ENCODE measurements around the gene RFNG.
"Not testable (repeated sequence)": the region's sequence is repeated elsewhere in the genome, so short reads cannot be mapped to it uniquely, and the experiment has no call there.

Gene RFNG

DNA sequence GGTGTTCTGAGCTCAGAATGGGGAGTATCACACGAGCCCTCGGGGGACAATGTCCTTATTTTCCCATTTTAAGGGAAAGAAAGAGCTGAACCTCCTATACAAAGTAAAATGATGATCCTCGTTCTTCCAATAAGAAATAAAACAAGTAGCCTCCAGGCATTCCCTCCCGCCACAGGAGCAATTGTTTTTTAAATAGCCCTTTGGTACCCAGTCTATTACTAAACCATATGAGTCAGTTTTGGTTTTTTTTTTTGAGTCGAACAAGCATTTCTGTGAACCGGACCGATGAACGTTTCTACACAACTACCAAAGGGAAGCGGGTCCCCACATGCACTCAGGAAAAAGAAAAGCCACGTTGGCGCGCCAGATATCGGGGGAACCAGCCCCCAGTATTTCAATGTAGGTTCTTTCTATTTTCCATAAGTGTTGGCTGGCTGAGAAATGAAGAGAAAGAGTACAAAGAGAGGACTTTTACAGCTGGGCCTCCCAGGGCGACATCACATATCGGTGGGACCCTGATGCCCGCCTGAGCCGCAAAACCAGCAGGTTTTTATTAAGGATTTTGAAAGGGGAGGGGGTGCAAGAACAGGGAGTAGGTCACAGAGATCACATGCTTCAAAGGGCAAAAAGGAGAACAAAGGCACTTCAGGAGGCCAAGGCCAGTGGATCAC lies 10.3 kb downstream of the RFNG start:
- DNase-seq = no peak

GRCh38 chr17:82039695-82040299 lies 11.8 kb downstream of the RFNG start:
- no peak for DNase-seq

DNA sequence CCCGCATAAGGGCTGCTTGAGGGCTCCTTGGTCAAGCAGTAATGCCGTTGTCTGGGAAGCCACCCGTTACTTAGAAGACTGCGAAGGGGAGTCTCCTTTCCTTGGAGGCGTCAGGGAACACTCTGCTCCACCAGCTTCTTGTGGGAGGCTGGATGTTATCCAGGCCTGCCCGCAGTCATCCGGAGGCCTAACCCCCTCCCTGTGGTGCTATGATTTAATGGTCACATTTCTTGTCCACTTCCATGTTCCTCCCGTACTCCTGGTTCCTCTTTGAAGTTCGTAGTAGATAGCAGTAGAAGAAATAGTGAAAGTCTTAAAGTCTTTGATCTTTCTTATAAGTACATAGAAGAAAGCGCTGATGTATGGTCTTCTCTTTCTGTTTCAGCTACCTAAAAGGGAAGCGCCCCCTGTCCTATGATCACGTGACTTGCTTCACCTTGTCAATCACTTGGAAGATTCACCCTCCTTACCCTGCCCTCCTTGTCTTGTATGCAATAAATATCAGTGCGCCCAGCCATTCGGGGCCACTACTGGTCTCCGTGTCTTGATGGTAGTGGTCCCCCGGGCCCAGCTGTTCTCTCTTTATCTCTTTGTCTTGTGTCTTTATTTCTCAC lies 12.7 kb downstream of the RFNG start:
- DNase-seq = not testable (repeated sequence)

GRCh38 chr17:82037889-82038195 lies 13.8 kb downstream of the RFNG start:
- no peak for DNase-seq

DNA sequence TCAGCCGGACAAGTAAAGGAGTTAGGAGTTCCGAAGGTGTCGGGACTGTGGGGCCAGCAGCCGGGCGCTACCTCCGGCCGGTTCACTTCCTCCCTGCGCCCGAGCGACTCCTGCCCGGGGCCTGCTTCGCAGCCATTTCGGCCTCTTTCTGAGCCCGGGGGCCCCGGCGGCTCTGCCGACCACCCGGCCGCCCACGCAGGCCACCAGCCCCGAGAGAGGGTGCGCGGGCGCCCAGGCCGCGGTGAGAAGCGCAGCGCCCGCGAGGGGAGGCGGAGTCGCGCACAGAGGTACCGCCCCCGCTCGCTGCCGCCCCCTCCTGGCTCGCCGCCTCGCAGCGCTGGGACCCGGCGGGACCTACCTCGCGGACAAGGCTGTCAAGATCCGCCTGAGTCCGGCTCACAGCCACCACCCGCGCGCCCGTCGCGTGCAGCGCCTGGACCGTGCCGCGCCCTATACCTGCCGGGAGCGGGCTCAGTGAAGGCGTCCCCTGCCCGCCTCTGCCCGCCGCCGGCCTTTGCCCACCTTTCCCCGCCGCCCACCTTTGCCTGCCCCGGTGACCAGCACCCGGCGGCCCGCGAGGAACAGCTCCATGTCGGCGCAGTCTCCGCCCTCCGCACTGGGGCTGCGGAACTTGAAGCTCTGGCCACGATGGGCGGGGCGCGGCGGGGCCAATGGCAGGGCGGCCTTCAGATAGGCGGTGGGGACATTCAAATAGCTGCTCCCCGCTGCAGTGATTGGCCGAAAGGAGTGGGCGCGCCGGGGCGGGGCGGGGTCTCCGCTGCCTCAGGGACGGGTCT lies 14.3 kb downstream of the RFNG start, which contains the start of gene DCXR:
Gene DCXR, minus strand, starts transcription at position 606 of the 797 bp plus-strand sequence. Its CDS starts 15 bp downstream, at position 591.
- peak; percentile 95 for DNase-seq

DNA sequence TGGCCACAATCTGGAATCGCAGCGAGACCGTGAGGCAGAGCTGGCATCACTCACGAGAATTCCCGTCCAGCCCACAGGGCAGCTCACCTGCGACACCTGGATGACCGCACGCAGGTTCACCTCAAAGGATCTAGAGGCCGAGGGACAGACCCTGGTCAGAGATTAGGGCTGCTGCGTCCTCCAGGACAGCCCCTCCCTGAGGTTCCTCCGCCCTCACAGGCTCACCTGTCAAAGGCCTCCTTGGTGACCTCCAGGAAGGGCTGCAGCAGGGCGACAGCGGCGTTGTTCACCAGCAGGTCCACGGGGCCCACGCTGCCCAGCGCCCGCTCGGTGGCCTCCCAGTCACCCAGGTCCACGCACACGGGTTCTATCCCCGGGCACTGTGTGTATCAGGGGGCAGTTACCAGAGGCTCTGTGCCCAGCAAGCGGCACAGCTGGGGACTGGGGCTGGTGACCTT lies 14.9 kb downstream of the RFNG start:
- no peak for DNase-seq

GRCh38 chr17:82035956-82036633 lies 15.5 kb downstream of the RFNG start:
- DNase-seq = no peak

DNA sequence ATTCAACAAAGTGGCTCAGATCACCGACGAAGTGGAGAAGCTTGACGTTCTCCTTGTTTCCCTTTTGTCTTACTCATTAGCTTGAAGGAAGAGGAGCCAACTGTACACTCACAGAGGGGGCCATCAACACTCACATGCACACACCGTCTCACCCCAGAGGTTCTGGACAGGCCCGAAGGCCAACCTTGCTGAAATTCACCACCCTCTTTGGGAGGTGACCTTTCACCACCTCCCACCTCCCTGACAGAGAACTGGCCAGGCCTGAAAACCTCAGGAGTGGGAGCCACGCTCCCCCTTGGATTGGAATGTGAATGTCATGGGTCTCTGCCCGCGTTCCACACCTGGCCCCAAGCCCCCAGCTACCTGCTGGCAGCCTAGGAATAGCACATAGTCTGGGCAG lies 16.1 kb downstream of the RFNG start:
- no peak for DNase-seq

DNA sequence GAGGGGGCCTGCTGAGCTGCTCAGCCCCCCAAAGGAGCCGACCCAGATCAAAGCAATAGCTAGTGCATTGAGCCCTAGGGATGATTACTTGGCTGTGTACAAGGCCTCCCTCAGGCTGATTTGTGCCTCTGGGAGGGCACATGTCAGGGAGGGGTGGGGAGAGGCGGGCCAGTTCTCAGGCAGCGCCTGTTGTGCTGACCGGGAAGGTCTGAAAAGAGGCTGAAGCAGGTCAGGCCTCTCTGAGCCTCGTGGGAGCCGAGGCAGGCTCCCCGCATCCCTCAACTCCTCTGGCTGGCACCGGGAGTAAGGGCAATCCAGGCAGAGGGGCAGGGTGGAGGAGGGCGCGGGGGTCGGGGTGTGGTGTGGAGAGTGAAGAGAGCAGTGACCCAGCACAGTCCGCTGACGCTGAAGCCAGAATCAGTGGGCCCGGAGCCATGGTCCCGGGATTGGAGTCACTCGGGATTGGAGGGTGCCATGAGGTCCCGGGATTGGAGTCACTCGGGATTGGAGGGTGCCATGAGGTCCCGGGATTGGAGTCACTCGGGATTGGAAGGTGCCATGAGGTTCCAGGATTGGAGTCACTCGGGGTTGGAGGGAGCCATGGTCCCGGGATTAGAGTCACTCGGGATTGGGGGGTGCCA lies 17.1 kb downstream of the RFNG start:
- DNase-seq = no peak

DNA sequence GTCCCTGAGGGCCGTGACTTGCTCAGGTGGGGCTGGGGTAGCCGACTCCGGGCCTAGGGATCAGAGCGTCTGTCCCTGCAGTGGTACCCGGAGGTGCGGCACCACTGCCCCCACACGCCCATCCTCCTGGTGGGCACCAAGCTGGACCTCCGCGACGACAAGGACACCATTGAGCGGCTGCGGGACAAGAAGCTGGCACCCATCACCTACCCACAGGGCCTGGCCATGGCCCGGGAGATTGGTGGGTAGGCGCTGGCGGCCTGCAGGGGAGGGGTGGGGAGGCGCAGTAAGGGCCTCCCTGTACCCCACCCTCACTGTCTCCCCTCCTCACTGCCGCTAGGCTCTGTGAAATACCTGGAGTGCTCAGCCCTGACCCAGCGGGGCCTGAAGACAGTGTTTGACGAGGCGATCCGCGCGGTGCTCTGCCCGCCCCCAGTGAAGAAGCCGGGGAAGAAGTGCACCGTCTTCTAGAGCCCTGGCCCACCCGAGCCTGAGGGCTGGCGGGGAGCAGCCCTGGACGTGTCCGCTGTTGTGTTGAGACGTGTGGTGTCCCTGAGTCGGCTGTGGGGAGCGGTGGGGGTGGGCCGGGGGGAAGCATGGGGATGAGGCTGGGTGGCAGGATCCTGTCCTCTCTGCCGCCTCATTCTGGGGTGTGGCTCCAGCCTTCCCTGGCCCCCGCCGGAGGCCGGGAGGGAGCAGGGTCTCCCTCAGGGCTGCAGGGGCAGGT lies 18.1 kb downstream of the RFNG start:
- DNase-seq = no peak

GRCh38 chr17:82031885-82032627 lies 19.6 kb downstream of the RFNG start:
- no peak for DNase-seq

GRCh38 chr17:82031303-82031884 lies 20.2 kb downstream of the RFNG start, which contains the start of gene RAC3:
Gene RAC3 (plus strand): TSS chr17:82031678. CDS start chr17:82031762, 84 bp downstream.
- peak; percentile 28 for DNase-seq

DNA sequence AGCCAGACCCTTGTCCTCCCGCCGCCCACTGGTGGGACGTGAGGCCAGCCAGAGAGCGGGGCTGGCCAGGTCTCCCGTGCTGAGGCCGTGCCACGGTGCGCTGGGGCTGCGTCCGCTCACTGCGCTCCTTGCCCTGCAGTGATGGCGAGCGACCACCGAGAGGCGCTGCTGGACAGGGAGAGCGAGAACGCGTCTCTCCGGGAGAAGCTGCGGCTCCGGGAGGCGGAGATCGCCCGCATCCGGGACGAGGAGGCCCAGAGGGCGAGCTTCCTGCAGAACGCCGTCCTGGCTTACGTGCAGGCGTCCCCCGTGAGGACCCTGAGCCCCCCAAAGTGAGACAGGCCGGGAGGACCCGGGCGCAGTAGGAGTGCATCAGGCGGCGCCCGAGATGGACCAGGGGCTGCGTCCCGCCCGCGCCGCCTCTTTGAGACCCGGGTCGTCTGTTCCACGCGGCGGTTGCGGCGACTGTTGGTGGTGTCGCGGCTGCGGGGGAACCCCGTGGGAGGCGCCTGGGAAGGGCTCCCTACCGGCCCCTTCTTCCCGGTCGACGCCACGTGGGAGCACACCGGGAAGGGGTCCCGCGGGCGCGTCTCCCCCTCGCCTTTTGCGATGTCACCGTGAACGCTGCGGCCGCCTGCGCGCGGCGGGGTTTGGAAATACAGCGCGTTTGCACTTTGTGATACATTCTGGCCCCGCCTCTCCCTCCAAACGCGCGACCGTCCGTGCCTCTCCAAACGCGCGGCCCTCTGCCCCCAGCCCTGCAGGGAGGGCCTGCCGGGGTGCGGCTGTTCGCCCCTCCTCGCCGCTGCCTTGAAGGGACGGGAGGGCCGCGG lies 20.9 kb downstream of the RFNG start:
- peak; percentile 75 for DNase-seq

DNA sequence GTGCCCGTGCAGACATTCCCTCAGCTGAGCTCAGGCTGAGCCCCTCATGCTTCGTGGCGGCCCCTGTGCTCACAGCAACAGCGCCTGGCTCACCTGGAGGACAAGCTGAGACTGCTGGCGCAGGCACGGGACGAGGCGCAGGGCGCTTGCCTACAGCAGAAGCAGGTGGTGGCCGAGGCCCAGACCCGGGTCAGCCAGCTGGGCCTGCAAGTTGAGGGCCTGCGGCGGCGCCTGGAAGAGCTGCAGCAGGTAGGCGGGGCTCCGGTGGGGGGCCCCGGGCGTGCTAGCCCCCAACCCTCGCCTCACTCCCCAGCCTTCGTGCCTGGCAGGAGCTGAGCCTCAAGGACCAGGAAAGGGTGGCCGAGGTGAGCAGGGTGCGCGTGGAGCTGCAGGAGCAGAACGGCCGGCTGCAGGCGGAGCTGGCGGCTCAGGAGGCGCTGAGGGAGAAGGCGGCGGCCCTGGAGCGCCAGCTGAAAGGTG lies 21.6 kb downstream of the RFNG start:
- no peak for DNase-seq

DNA sequence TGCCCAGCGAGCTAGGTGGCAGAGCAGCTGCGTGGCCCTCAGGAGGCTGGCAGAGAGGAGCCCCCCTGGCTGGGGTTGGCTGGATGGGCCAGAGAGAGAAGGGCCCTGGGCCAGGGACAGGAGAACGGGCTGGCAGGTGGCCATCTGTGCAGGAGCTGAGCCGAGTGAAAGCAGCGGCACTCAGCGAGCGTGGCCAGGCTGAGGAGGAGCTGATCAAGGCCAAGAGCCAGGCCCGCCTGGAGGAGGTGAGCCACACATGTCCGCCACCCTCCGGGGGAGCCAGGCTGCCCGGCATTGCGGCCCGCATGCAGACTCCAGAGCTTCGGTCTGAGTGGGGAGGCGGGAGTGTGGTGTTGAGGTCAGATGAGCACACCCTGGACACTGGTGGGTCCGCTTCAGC lies 22.2 kb downstream of the RFNG start:
- no peak for DNase-seq

DNA sequence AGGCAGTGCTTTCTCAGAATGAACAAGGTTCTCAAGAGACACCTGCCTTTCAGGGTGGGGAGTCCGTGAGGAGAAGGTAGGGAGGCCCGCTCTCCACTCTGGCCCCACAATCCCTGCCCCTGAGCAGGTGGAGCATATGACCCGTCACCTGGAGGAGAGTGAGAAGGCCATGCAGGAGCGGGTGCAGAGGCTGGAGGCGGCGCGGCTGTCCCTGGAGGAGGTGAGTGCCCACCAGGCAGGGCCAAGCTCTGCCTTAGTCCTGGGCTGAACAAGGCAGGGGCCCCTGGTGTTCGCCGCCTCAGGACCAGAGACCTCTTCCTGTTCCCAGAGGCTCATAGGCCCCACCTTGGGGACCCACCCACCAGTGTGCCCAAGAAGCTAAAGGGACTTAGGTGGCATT lies 22.6 kb downstream of the RFNG start:
- no peak for DNase-seq

- DNase-seq = no peak
Observed at GRCh38 chr17:82028246-82028645, 23.4 kb downstream of the RFNG start.

DNA sequence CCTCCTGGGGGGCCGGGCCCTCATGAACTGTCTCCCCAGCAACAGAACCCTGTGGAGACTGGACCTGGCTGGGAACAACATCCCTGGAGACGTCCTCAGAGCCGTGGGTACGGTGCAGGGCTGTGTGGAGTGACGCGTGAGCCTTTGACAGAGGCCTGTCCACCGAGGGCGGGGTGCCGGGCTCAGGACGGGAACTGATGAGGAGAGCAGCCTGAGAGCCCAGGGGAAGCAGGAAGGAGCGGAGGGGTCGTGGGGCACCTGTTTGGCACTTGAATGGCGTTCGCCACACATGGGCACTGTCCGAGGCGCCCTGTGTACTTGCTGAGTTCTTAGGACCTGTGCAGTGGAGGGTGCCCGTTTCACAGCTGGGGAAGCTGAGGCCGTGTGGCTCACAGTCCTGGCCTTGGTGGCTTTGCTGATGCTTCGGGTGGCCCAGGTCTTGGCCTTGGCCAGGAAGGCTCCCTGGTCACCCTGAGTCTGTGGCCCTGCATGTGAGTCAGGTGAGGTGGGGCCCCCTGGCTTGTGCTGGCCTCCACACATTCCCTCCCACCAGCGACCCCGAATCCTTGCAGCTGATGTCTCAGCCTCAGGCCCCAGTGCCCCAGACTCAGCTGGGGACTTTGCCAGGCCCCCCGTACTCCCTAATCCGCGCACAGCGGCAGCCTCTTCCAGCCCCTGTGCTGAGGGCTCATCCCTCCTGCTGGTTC lies 26.1 kb downstream of the RFNG start:
- no peak for DNase-seq

Data from fibroblast of skin of abdomen (primary cell).